Measurements from ENCODE around the gene FMN1. TPM values are rescaled to one million over a fixed set of nuclear protein-coding genes. Genes with fewer than 3 reads are reported as not detected.
A peak's percentile ranks its signal among the peaks of the same experiment; 100 is the strongest.

Gene FMN1
- total RNA-seq, 4 donors from 2014 or later = 5.1 to 13.3 (median 9.0) TPM

GRCh38 chr15:33089878-33090757 lies 104.4 kb downstream of the FMN1 start:
- no peaks in the 10 kb centered on the region for H3K9me3 ChIP-seq
- peaks cover 2 to 22% (median 5%) of the 10 kb centered on the region in 3 donors for H3K4me1 ChIP-seq
- no peak overlapping the region for H3K4me3 ChIP-seq
- H3K36me3 ChIP-seq = no peaks in the 10 kb centered on the region
- TF ChIP-seq POLR2AphosphoS5 (IDR thresholded peaks at IDR 0.05) (peak; percentile 94), POLR2A (IDR thresholded peaks at IDR 0.05) (no peak), CTCF (IDR thresholded peaks at IDR 0.05) (no peak), EP300 (IDR thresholded peaks at IDR 0.05) (no peak)
- no peaks in the 10 kb centered on the region for H3K27me3 ChIP-seq
- no peak overlapping the region for H3K27ac ChIP-seq
- ATAC-seq = peak; percentile 81
- 42 to 46% methylated on average over 5 of the region's 5 CpGs for WGBS, 2 donors (ENCODE audit: low coverage in 1 of 2)

DNA sequence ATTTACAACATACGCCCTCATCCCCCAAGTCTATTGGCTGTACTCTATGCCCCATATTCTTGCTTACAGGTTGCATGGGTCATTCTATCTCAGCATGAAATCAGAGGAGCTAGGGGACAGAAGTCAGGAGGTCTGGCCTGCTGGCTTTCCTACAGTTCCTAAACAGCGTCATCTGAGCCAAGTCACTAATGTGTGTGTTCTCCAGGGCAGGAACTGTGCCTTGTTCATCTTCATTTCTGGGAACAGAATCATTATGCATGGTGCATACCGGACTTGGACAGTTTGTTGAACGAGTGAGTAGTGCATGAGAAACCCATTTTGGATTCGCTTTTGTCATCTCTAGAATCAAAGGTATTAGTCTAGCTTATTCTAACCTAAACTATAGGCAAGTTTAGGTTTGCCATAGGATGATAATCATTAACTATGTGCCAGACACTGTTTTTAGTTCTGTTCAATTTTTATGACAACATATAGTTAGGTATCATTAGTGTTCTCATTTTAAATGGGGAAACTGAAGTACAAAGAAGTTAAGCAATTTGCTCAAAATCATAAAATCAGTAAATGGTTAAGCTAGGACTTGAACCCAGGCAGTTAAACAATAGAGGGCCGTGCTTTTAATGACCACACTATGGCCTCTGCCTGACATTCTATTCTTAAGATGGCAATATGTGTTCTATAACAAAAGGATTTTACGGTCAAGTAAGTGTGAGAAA lies 105.2 kb downstream of the FMN1 start:
- Histone ChIP-seq H3K27ac (no peak overlapping the region), H3K36me3 (no peaks in the 10 kb centered on the region), H3K4me1 (peaks cover 2 to 22% (median 5%) of the 10 kb centered on the region in 3 donors), H3K27me3 (no peaks in the 10 kb centered on the region), H3K4me3 (no peak overlapping the region), H3K9me3 (no peaks in the 10 kb centered on the region)
- WGBS, 2 donors (ENCODE audit: low coverage in 1 of 2) = 68 to 74% methylated on average over 3 to 7 of the region's 7 CpGs
- ATAC-seq = no peak
- peak; percentile 72 for TF ChIP-seq POLR2AphosphoS5 (IDR thresholded peaks at IDR 0.05)
- no peak for TF ChIP-seq POLR2A (IDR thresholded peaks at IDR 0.05)

DNA sequence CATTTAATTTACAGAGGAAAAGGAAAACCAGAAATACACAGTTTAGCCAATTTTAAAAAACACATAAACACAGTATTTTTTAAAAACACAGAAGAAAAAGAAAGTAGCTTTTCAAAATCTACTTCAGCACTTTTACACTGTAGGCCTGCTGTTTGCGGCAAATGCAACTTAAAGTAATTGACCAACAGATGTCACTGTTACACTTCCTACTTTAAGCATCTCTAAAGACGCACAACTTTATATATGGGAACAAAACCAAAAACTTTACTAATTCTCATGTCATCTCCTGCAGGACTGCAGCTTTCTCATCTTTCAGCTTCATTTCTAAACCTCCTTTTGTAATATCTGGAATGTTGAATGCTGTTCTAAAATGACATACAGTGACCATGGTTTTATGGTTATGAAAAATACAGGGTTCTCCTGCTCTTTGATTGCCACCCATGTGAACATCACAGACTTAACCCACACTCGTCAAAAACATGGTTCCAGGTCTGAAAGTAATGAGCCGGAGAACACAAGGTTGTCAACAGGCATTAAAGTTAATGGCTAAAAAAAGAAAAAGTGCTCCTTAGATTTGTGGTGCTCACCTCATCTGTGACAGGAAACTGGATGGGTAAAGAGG lies 107.9 kb downstream of the FMN1 start:
- Histone ChIP-seq H3K27me3 (no peaks in the 10 kb centered on the region), H3K27ac (no peak overlapping the region), H3K4me1 (peaks cover 2 to 17% (median 5%) of the 10 kb centered on the region in 3 donors), H3K9me3 (no peaks in the 10 kb centered on the region), H3K36me3 (no peaks in the 10 kb centered on the region), H3K4me3 (no peak overlapping the region)
- 13 to 24% methylated on average over 3 to 4 of the region's 4 CpGs for WGBS, 2 donors (ENCODE audit: low coverage in 1 of 2)
- ATAC-seq = no peak
- TF ChIP-seq POLR2A (IDR thresholded peaks at IDR 0.05) (no peak), CTCF (IDR thresholded peaks at IDR 0.05) (peak; percentile 34 to 62 (median 59))

DNA sequence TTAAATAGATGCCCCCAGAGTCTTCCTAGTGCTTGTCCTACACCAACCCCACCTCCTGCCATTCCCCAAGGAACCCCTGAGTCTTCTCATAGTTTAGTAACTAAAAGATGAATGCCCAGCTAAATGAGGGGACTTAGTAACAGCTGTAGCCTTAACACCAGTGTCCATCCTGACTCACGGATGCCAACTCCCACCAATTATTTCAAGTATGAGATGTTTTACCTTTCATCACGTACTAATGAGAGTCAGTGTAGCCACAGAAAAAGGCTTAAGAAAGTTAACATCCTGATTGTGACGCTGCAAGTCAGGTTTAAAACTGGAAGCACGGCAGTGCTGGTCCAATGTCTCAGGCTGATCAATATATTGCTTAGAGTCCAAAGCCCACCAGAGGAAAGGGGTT lies 109.9 kb downstream of the FMN1 start:
- H3K27me3 ChIP-seq = no peaks in the 10 kb centered on the region
- ATAC-seq = no peak
- peaks cover 2 to 8% (median 3%) of the 10 kb centered on the region in 3 donors for H3K4me1 ChIP-seq
- no peak overlapping the region for H3K4me3 ChIP-seq
- no peaks in the 10 kb centered on the region for H3K36me3 ChIP-seq
- 73 to 100% methylated on average over 2 to 4 of the region's 4 CpGs for WGBS, 2 donors (ENCODE audit: low coverage in 1 of 2)
- no peaks in the 10 kb centered on the region for H3K9me3 ChIP-seq
- TF ChIP-seq POLR2AphosphoS5 (IDR thresholded peaks at IDR 0.05) (no peak), EP300 (IDR thresholded peaks at IDR 0.05) (no peak), POLR2A (IDR thresholded peaks at IDR 0.05) (no peak), CTCF (IDR thresholded peaks at IDR 0.05) (no peak)
- no peak overlapping the region for H3K27ac ChIP-seq
